NK-92 treated with Interleukin-12 subunit alpha and Interleukin-12 subunit beta, amount 100 ng/mL, for 24 hours (cell line): ENCODE measurements around the gene COPS9.

Experiments used
- DNase-seq: peaks from one replicate; lab custom pipeline; 2025; lab: John Stamatoyannopoulos, UW

The COPS9 gene

DNA sequence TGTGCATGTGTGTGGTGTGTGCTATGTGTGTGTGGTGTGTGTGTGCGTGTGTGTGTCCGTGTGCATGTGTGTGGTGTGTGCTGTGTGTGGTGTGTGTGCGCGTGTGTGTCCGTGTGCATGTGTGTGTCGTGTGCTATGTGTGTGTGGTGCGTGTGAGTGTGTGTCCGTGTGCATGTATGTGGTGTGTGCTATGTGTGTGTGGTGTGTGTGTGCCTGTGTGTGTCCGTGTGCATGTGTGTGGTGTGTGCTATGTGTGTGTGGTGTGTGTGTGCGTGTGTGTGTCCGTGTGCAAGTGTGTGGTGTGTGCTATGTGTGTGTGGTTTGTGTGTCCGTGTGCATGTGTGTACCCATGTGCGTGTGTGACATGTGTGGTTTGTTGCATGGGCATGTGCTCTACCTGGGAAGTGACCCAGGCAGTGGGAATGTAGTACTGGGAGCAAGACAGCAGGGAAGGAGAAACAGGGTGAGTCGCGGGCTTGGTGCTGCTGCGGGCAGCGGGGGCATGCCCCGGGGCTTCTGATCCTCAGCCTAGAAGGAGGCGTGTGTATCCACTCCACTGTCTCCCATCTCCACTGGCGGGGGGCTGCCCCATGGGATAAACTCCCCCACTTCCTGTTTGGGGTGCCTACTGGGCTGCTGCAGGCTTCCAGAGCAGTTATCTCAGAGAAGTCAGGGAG is 11.9 kb upstream of the COPS9 start:
- DNase-seq, result no peak

DNA sequence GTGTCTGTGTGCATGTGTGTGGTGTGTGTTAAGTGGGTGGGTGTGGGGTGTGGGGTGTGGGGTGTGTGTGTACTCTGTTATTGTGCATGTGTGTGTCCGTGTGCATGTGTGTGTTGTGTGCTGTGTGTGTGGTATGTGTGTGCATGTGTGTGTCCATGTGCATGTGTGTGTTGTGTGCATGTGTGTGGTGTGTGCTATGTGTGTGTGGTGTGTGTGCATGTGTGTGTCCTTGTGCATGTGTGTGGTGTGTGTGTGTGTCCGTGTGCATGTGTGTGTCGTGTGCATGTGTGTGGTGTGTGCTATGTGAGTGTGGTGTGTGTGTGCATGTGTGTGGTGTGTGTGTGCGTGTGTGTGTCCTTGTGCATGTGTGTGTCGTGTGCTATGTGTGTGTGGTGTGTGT is 11.3 kb upstream of the COPS9 start:
- no peak for DNase-seq

DNA sequence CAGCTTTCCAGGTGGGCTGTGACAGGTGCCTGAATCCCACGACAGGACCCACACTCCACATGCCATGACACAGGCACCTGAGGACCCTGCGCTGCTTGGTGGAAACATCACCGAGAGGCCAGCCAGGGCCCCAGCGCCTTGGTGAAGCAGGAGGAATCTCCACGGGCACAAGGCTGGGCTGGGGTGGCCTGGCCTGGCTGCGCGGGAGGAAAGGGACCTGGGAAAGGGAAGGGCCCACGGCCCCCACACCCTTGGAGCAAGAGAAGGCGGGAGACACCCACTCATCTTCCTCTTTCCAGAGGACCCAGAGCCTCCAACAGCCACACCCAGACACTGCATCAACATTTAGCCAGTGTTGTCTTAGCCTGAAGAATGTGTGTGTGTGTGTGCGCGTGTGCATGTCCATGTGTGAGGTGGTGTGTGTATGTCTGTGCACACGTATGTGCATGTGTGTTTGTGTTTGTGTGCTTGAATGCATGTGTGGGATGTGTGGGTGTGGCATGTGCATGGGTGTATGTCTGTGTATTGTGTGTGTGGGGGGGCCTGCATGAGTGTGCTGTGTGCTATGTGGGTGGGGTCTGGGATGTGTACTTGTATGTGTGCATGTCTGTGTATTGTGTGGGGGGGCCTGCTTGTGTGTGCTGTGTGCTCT is 10.6 kb upstream of the COPS9 start:
- DNase-seq, result no peak

DNA sequence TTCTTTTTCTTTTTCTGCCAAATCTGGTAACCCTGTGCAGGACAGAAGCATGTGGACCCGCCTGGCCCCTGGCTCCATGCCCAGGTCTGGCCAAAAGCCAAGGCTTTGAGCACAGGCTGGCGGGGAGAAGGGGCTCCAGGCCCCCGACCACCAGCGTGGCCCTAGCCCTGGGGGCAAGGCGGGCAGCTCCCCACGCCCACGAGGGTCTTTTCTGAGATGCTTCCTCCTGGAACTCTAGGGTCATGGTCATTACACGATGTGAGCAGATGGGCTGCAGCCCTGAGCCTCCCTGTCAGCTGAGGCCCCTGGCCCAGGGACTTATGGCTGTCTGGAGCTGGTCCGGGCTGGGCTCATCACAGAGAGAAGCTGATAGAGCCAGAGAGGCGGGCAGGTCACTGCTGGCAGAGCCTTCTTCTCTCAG is 10.0 kb upstream of the COPS9 start:
- DNase-seq, result no peak

DNA sequence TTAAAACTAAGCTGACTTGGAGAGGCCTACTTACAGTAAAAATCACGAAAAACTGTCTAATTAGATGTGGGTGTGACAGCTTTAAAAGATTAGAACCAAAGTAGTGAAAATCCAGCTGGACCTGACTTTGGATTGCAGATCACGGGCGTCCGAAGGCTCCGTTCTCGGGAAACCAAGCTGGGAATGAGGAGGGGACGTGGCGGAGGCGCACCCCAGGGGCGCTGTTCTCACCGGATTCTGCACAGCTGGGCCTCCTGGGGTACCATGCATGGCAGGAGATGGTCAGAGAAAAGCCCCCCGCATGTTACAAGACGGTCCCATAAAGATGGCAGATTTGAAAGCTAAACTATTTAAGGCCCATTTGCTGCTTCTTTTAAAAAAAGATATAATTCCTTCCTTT is 9.4 kb upstream of the COPS9 start:
- DNase-seq, result no peak

DNA sequence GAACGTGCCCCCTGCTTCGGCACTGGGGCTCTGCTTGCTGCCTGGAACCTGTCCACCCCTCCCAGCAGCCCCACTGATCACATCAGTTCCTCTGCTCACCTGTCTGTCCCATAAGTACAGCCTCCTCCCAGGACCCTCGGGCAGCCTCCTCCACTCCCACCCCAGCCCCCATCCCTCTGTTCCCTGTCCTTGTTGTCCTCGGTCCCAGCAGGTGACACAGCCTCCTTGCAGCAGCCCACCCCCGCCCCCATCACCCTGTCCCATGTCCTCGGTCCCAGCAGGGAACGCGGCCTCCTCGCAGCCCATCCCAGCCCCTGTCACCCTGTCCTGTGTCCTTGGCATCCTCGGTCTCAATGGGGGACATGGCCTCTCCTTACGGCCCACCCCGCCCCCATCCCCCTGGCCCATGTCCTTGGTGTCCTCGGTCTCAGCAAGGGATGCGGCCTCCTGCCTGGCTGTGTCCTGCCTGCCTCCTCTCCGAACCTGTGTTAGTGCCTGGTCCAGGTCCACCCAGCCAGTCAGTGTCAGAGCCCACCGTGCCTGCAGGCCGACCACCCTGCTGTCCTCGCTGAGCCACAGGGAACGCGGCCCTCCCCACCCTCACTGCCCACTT is 8.7 kb upstream of the COPS9 start:
- no peak for DNase-seq

DNA sequence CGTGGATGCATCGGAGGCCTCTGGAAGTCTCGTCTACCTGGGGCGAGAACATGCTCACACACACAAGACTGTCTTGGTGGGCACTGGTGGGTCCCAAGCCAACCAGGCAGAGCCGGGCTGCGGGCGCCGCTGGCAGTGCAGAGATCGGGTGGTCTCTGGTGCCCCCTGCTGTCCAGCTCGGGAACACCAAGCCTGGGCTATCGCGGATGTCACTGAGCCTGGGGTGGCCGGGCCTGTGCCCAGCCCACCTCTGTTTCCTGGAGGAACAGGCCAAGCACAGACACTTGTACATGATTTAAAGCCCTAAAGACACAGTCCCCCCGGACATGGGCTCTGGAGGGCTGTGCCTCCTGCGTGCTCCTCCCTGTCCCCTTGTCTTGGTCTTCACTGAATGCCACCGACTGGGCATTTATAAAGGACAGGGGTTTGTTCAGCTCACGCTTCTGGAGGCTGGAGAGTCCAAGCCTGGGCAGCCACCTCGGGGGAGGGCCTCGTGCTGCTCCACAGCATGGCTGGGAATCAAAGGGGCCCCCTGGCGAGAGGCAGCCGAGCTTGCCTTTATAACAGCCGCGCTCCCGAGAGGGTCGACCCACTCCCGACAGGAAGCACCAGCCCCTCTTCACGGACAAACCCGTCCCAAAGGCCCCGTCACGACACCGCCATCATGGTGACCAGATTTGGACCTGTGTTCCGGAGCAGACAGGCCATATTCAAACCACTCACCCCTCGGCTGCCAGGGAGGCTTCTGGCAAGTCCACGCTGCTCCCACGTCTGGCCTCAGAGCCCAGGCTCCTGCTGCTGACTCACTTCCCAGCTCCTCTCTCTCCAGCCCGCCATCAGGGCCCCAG is 7.9 kb upstream of the COPS9 start:
- DNase-seq, result peak; percentile 45

DNA sequence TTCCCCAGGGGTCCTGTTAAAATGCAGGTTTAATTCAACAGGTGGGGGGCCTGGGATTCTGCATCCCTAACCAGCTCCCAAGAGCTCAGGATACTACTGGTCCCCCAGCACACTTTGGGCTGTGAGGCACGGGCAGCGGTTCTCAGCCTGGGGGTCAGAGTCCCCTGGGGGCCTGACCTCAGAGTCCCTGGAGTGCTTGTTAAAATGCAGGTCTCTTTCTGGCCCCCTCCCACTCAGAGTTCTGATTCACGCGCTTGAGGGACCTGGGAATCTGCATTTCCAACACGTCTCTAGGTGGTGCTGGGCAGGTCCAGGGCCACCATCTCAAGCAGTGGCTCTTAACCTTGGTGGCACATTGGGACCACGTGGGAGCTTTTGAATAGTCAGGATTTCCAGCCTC is 7.2 kb upstream of the COPS9 start:
- DNase-seq, result no peak

DNA sequence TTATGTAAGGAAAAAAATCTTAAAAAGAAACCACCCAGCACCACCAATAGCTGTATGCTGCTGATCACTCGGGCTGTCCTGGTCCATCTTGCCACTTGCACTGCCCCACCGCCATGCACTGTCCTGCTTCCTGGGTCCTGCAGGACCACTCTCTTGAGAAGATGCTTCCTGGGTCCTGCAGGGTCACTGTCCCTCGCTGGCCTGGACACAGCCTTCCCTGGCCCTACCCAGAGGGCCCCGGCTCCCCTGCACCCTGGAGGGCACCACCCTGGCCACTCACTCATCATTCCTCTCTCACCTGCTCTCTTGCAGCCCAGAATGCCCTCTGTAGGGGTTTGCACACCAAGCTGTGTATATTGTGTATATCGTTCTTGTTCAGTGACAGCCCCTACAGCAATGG is 6.8 kb upstream of the COPS9 start:
- DNase-seq, result no peak

DNA sequence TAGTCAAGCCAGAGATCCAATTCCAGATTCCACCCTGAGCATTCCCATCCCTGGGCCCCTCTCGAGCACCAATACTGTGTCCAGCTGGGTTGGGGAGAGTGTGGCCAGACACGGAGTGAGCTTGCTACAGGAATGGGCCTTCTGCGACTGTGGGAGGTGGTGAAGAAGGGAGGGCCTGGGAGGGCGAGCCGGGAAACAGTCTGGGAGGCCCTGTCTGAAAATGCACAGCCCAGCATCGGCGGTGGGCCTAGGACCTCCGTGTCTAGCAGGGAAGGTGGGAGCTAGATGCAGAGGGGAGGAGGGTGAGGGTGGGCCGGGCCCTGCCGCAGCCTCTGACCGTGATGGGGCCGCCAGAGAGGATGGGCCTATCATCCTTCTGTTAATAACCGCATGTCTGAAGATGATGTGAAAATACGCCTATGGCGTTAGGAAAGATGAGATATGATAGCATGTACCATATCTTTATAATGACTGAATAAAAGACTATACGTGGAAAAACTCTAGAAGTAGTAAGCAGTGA is 6.2 kb upstream of the COPS9 start:
- no peak for DNase-seq

DNA sequence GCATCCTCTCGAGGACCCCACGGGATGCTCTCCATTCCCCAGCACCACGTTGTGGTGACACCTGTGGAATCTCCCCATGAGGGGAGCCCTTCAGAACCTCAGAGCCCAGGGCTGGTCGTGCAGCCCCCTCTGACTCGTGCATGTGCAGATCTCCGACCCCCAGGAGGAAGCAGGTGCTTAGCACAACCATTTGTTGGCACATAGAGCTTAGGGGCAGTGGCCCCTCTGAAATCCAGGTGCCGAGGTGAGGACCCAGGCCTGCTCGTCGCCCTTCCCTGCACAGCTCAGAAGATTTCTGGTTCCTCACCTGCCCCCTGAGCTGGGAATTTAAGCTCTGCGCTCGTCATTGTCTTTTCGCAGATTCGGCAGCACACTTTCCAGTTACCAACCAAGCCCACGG is 5.6 kb upstream of the COPS9 start:
- no peak for DNase-seq

DNA sequence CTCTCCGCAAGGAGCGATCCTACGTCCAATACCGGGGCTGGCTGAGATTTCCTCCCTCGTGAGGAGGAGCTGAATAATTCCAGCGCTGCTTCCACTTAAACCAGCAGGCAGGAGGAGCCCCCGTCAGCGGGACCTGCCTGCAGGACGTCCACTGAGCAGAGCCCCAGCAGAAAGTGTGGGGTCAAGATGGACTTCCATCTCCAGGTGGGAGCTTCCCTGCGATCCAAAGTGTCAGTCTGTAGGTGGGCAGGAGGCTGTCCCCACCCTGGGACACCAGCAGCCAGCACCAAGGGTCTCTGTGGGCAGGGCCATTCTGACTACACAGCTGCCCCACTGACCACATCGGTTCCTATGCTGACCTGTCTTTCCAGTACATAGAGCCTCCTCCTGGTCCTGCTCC is 4.8 kb upstream of the COPS9 start:
- no peak for DNase-seq

DNA sequence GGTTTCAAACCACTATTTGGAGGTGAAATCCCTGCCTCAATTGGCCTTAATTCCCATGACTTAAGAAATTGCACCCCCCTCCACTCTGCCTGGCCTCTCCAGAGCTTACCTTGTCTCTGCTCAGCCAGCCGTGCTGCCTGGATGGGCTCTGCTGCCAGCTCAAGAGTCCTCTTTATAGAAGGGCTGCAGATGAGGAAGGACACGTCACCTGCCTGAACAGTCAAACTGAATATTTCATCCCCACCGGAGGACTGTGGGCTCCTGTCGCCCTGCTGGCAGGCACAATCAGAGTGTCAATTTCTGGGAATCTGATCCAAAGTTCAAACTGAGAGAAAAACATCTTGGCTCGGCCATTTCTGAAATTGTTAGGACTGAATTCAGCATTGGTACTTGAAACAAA is 4.4 kb upstream of the COPS9 start, which contains the start of gene OTOS:
Gene OTOS (minus strand): TSS at position 148 of the 400 bp plus-strand sequence. CDS start 332 bp downstream, outside the sequence.
- no peak for DNase-seq

DNA sequence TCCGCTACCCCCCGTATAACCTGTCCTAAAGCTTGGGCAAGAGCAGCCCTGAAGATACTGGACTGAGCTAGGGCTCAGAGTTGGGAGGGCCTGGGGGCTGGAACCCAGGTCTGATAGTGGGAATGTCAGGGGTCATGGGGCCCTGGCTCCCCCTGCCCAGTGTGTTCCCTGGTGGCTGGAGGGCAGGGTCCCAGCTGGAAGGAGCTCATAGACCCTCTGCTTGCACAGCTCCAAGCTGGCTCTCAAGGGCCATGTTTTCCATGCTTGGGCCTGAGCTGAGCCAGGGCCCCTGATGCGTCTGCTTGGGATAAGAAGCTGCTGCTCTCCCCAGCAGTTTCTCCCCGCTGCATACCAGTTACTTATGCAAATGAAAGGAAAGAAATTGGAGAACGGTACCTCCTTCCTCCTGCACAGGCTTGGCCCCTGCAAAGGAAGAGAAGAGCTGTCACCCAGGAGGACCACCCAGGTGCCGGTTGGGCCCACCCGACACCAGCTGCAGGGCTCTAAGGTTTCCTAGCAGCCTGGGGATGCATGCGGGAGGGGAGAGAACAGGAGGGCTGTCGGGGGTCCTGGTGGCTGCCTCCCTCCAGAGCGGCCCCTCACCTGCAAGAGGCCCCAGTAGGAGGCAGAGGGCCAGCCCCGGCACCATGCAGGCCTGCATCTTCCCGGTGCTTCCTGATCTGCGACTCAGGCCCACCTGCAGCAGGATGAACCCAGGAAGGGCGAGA is 3.7 kb upstream of the COPS9 start:
- DNase-seq, result no peak

DNA sequence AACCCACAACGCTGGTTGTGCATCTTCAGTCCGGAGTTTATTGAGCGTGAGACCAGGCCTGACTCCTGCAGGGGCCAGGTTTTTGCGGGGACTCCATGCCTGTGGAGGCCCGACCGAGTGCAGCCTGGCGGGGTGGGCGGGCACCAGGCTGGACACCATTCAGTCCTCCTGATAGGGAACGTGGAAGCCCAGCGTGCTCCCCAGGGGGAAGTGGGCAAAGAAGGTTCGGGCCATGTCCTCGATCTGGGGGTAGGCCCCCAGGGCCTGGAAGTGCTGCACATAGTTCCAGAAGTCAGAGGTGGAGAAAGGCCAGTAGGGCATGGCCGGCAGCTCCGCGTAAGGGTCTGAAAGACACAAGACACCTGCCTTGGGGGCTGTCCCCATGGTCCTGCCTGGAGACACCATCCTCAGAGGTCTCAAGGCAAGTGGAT is 2.9 kb upstream of the COPS9 start:
- DNase-seq, result no peak

DNA sequence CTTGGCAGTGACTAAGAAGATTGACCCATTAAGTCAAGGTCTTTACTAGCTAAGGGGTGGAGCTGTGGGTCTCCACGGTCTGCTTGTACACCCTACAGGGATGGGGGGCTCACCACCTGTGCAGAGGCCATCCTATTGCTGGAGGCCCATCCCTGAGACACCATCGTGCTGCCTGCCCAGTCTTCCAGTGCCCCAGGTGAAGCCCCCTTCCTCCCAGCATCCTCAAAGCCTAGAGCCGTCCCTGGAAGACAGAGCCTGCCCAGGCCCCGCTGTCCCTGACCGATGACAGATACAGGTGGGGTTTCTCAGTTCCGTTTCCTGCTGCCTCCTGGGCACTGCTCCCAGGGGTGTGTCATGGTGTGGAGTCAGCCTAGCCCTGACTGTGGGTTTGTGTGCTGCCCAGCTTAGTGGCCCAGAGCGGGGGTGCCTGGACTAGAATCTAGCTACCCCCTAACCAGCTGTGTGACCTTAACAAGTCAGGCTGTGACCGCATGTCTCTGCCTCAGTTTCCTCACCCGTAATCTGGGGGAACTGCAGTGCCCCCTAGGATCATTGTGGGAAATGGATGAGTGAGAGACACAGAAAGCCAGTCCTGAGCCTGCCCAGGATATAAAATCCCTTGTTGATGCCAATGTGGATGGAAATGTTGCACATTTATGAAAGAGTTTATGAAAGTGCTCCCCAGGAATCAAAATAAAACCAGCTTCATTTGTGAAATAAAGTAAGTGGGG is 2.3 kb upstream of the COPS9 start:
- DNase-seq, result no peak

DNA sequence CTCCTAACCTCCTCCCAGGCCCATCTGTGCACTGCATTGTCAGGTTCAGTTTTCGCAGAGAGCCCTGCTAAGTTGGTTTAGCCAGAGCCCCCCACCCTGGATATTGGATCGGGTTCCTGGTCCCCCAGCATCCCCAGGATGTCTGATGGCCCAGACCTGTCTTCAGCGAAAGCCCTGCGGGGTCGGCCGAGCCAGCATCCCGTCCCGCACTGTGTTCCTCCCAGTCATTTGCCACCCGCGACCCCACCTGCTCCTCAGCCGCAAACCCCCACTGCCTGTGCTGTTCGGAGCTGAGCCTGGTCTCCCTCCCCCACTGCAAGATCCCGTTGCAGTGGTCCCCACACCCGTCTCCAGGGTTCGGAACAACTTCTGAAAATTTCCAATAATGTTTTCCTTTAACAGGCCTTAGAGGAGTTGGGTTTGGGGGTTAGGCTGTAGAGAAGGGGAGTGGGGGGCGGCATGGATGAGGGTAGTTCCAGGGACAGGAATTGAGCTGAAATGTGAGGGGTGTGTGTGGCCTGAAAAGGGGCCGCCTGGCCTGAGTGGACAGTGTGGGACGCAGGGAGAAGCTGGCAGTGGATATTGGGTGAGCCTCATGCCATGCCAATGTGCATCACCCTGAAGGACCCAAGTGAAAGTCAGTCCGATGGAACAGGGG is 1.6 kb upstream of the COPS9 start:
- no peak for DNase-seq

DNA sequence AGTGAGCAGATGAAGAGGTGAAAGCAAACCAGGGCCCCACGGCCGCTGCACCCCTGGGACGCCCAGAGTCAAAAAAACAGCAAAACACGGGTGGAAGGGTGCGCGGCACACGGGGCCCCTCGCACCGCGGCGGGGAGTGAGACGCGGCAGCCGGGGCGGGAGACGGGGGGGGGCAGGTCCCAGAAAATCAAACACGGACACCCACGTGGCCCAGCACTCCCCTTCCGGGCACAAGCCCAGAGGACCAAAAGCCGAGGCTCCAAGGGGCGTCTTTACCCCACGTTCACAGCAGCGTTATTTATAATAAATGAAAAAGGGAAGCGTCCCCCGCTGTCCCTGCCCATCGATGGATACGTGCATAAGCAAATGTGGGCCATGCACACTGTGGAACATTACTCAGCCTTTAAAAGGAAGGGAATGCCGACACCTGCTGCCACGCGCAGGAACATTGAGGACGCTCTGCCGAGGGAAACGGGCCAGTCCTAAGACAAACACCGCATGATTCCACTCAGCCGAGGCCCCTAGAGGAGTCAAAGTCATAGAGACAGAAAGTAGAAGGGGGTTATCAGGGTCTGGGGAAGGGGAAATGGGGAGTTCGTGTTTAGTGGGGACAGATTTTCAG is 677 bp upstream of the COPS9 start:
- DNase-seq, result no peak

DNA sequence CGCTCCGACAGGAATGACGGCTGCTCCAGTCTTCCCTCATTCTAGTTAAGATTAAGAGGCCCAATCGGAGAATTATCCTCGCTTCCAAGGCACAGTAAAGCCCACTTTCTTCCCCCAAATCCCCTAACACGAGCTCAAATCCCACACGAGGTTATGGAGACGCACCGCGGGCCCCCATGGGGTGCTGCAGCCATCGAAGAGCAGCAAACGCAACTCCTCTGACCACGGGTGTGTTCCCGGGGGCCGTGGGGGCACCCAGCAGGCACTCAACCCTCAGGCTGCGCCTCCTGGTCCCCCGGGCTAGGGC is 446 bp downstream of the COPS9 start:
- no peak for DNase-seq

DNA sequence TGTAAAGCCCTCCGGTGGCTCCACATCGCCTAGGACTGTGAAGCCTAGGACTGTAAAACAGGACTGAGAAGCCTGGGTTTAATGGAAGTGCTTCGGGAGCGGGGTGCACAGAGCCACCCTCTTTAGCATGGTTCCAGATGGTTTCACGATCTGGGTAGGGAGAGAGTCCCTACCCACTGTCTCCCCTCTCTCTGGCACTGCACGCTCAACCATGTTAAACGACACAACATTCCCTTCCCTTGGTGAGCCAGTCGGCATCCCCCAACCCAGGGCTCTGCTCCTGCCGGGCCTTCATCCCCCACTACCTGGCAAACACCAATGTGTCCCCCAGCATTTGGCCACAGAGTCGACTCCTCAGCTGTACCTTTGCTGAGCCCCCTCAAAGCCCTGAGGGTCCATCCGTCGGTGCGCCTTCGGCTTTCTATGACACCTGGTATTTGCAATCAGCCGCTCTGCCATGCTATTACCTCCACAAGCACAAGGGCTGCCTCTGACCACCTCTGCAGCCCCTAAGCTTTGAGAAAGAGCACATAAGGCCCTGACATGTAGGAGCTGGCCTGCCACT is 1.1 kb downstream of the COPS9 start:
- DNase-seq, result no peak
